BLaER1 treated with 17β-estradiol and CSF1 and Interleukin-3, amounts not matched to agents 10 nM and 100 nM (cell line): ENCODE measurements around the gene GADD45A.
A peak's percentile ranks its signal among the peaks of the same experiment; 100 is the strongest.

Source experiments
- H3K27ac ChIP-seq, 11 experiments: shearing (Covaris generic); formaldehyde crosslinking; 2 replicates each; pipeline ENCODE4 v1.8.1; 2022
- H3K27me3 ChIP-seq, 11 experiments: shearing (Covaris generic); formaldehyde crosslinking; 2 replicates each; pipeline ENCODE4 v1.8.1; 2022
- H3K36me3 ChIP-seq, 11 experiments: shearing (Covaris generic); formaldehyde crosslinking; 2 replicates each; pipeline ENCODE4 v1.8.1; 2022
- H3K4me1 ChIP-seq, 10 experiments: shearing (Covaris generic); formaldehyde crosslinking; 2 replicates each; pipeline ENCODE4 v1.8.1; 2022
- H3K4me2 ChIP-seq, 11 experiments: shearing (Covaris generic); formaldehyde crosslinking; 2 replicates each; pipeline ENCODE4 v1.8.1; 2022
- H3K4me3 ChIP-seq, 10 experiments: shearing (Covaris generic); formaldehyde crosslinking; 2 replicates each; pipeline ENCODE4 v1.8.1; 2022
- H3K9ac ChIP-seq, 11 experiments: shearing (Covaris generic); formaldehyde crosslinking; 2 replicates each; pipeline ENCODE4 v1.8.1; 2022
- H3K9me3 ChIP-seq, 11 experiments: shearing (Covaris generic); formaldehyde crosslinking; replicated peaks in 1 of 11; 2 replicates each; pipeline ENCODE4 v1.8.1; 2022
- H4K20me1 ChIP-seq, 11 experiments: shearing (Covaris generic); formaldehyde crosslinking; 2 replicates each; pipeline ENCODE4 v1.8.1; 2022
- Cebpa-rat ChIP-seq, 11 experiments: shearing (Covaris generic); IDR thresholded peaks; 2 replicates each; pipeline ENCODE4 v1.8.1; 2022

The GADD45A gene

GRCh38 chr1:67710417-67710816, 25.4 kb downstream of the GADD45A start:
- Histone ChIP-seq H3K9me3 (no peaks in the 10 kb centered on the region), H3K36me3 (peaks cover 0 to 22% (median 0%) of the 10 kb centered on the region in 11 experiments; a peak in 5 of 22 replicates), H3K4me3 (no peak overlapping the region), H3K9ac (no peak overlapping the region), H3K4me2 (peak overlapping the region in 3 of 11 experiments; percentile 70 to 84 (median 79); a peak in 4 of 22 replicates), H3K27me3 (no peaks in the 10 kb centered on the region), H4K20me1 (no peaks in the 10 kb centered on the region), H3K27ac (no peak overlapping the region), H3K4me1 (peaks cover 12 to 37% (median 30%) of the 10 kb centered on the region in 10 experiments)
- no peak for TF ChIP-seq Cebpa-rat (IDR thresholded peaks at IDR 0.05)

- H3K27ac ChIP-seq = no peak overlapping the region
- H3K9ac ChIP-seq = no peak overlapping the region
- H4K20me1 ChIP-seq = no peaks in the 10 kb centered on the region
- H3K9me3 ChIP-seq = no peaks in the 10 kb centered on the region
- peak overlapping the region in 9 of 11 experiments; percentile 31 to 84 (median 58); a peak in 17 of 22 replicates for H3K4me2 ChIP-seq
- H3K27me3 ChIP-seq = no peaks in the 10 kb centered on the region
- H3K4me1 ChIP-seq = peaks cover 12 to 37% (median 30%) of the 10 kb centered on the region in 10 experiments
- TF ChIP-seq Cebpa-rat (IDR thresholded peaks at IDR 0.05) = no peak
- peaks cover 0 to 13% (median 0%) of the 10 kb centered on the region in 11 experiments; a peak in 4 of 22 replicates for H3K36me3 ChIP-seq
- no peak overlapping the region for H3K4me3 ChIP-seq
These were observed 26.3 kb downstream of the GADD45A start for GRCh38 chr1:67711158-67711854.

- Histone ChIP-seq H4K20me1 (no peaks in the 10 kb centered on the region), H3K4me2 (peak overlapping the region in 9 of 11 experiments; percentile 31 to 84 (median 58); a peak in 18 of 22 replicates), H3K27me3 (no peaks in the 10 kb centered on the region), H3K27ac (no peak overlapping the region), H3K9me3 (no peaks in the 10 kb centered on the region), H3K4me3 (no peak overlapping the region), H3K36me3 (peaks cover 0 to 8% (median 0%) of the 10 kb centered on the region in 11 experiments; a peak in 4 of 22 replicates), H3K4me1 (peaks cover 12 to 37% (median 30%) of the 10 kb centered on the region in 10 experiments), H3K9ac (no peak overlapping the region)
- TF ChIP-seq Cebpa-rat (IDR thresholded peaks at IDR 0.05) = no peak
These were observed 26.8 kb downstream of the GADD45A start for GRCh38 chr1:67711855-67712212.

GRCh38 chr1:67713057-67713846, 28.3 kb downstream of the GADD45A start:
- H3K27ac ChIP-seq = no peak overlapping the region
- H4K20me1 ChIP-seq = no peaks in the 10 kb centered on the region
- no peaks in the 10 kb centered on the region for H3K27me3 ChIP-seq
- no peak overlapping the region for H3K9ac ChIP-seq
- no peaks in the 10 kb centered on the region for H3K36me3 ChIP-seq
- peaks cover 12 to 37% (median 30%) of the 10 kb centered on the region in 10 experiments for H3K4me1 ChIP-seq
- peak overlapping the region; percentile 1 to 84 (median 31); a peak in 19 of 22 replicates for H3K4me2 ChIP-seq
- no peak overlapping the region for H3K4me3 ChIP-seq
- no peaks in the 10 kb centered on the region for H3K9me3 ChIP-seq
- TF ChIP-seq Cebpa-rat (IDR thresholded peaks at IDR 0.05) = no peak

GRCh38 chr1:67715819-67716218, 30.8 kb downstream of the GADD45A start:
- no peak overlapping the region for H3K27ac ChIP-seq
- H3K4me1 ChIP-seq = peaks cover 12 to 38% (median 28%) of the 10 kb centered on the region in 10 experiments
- H3K36me3 ChIP-seq = no peaks in the 10 kb centered on the region
- no peaks in the 10 kb centered on the region for H4K20me1 ChIP-seq
- H3K27me3 ChIP-seq = no peaks in the 10 kb centered on the region
- no peak overlapping the region for H3K9ac ChIP-seq
- TF ChIP-seq Cebpa-rat (IDR thresholded peaks at IDR 0.05) = no peak
- no peaks in the 10 kb centered on the region for H3K9me3 ChIP-seq
- H3K4me2 ChIP-seq = no peak overlapping the region
- no peak overlapping the region for H3K4me3 ChIP-seq

GRCh38 chr1:67716800-67717199, 31.8 kb downstream of the GADD45A start:
- H3K4me1 ChIP-seq = peaks cover 12 to 29% (median 20%) of the 10 kb centered on the region in 10 experiments
- H3K4me2 ChIP-seq = no peak overlapping the region
- no peak overlapping the region for H3K27ac ChIP-seq

GRCh38 chr1:67717876-67718275, 32.9 kb downstream of the GADD45A start:
- TF ChIP-seq Cebpa-rat (IDR thresholded peaks at IDR 0.05) = no peak
- H3K4me2 ChIP-seq = no peak overlapping the region
- H3K27me3 ChIP-seq = no peaks in the 10 kb centered on the region
- no peak overlapping the region for H3K27ac ChIP-seq
- H3K4me3 ChIP-seq = no peak overlapping the region
- H3K36me3 ChIP-seq = no peaks in the 10 kb centered on the region
- no peaks in the 10 kb centered on the region for H3K9me3 ChIP-seq
- H3K9ac ChIP-seq = no peak overlapping the region
- H3K4me1 ChIP-seq = peaks cover 9 to 18% (median 13%) of the 10 kb centered on the region in 10 experiments; a peak in 19 of 20 replicates
- H4K20me1 ChIP-seq = no peaks in the 10 kb centered on the region

More at GRCh38 chr1:67716800-67717199, 31.8 kb downstream of the GADD45A start:
- Histone ChIP-seq H3K9ac (no peak overlapping the region), H3K36me3 (no peaks in the 10 kb centered on the region), H3K27me3 (no peaks in the 10 kb centered on the region), H4K20me1 (no peaks in the 10 kb centered on the region), H3K9me3 (no peaks in the 10 kb centered on the region), H3K4me3 (no peak overlapping the region)
- no peak for TF ChIP-seq Cebpa-rat (IDR thresholded peaks at IDR 0.05)

GRCh38 chr1:67719329-67720196, 34.6 kb downstream of the GADD45A start:
- H3K4me2 ChIP-seq = peak overlapping the region in 2 of 11 experiments; percentile 2 to 12; a peak in 1 of 22 replicates
- no peaks in the 10 kb centered on the region for H3K36me3 ChIP-seq
- H3K9ac ChIP-seq = no peak overlapping the region
- no peak for TF ChIP-seq Cebpa-rat (IDR thresholded peaks at IDR 0.05)
- H3K27me3 ChIP-seq = no peaks in the 10 kb centered on the region
- H3K27ac ChIP-seq = no peak overlapping the region
- H3K9me3 ChIP-seq = no peaks in the 10 kb centered on the region
- H3K4me3 ChIP-seq = no peak overlapping the region
- H4K20me1 ChIP-seq = no peaks in the 10 kb centered on the region
- peaks cover 0 to 16% (median 6%) of the 10 kb centered on the region in 10 experiments; a peak in 8 of 20 replicates for H3K4me1 ChIP-seq
